Psoas muscle (tissue), 8 donors: ENCODE data around the gene GSC. TPM values are rescaled to one million over a fixed set of nuclear protein-coding genes. Genes with fewer than 3 reads are reported as not detected.

Source experiments
- ATAC-seq, 4 donors: fragments of 200-7000 bp; cut with Tn5 transposase; one replicate each; pipeline ENCODE4 v1.9.1; 2020; ENCODE audit warnings: moderate library complexity in 3 of 4, mild to moderate bottlenecking in 2 of 4
- DNase-seq, 2 donors: peaks; one replicate each; pipeline ENCODE4 v3.0.0-alpha.2; 2020
- H3K27ac ChIP-seq: fragments of 200-600 bp; one replicate; pipeline ENCODE4 v1.8.0; 2022
- H3K27me3 ChIP-seq, 3 donors: fragments of 200-600 bp in 1 of 3; one replicate each; pipeline versions ENCODE4 v1.6.1 to v1.8.0; 2013 to 2022; ENCODE audit warnings: low read length in 2 of 3, mild to moderate bottlenecking in 2 of 3, moderate library complexity in 1 of 3; ENCODE audit not compliant: insufficient read depth in 3 of 3
- H3K36me3 ChIP-seq, 2 donors: fragments of 200-600 bp in 1 of 2; one replicate each; pipeline versions ENCODE4 v1.6.1 to v1.8.0; 2013 to 2022; ENCODE audit warnings: low read depth in 1 of 2, mild to moderate bottlenecking in 1 of 2, moderate library complexity in 1 of 2; ENCODE audit not compliant: insufficient read depth in 1 of 2
- H3K4me1 ChIP-seq: fragments of 200-600 bp; one replicate; pipeline ENCODE4 v1.8.0; 2022
- H3K4me3 ChIP-seq: fragments of 200-600 bp; one replicate; pipeline ENCODE4 v1.8.0; 2022; ENCODE audit warnings: mild to moderate bottlenecking
- H3K9me3 ChIP-seq: fragments of 200-600 bp; one replicate; pipeline ENCODE4 v1.8.0; 2022
- CTCF ChIP-seq: fragments of 200-600 bp; IDR thresholded peaks from one replicate; pipeline ENCODE4 v1.8.0; 2022; ENCODE audit warnings: antibody characterized with exemption
- WGBS, 3 donors: extraction: QIAGEN DNeasy Blood & Tissue Kit; methylation state at CpG; one replicate each; pipeline versions ENCODE4 v1.1.6 to v1.1.7; 2013; 5-methylcytosine and 5-hydroxymethylcytosine counted together
- intact Hi-C, 2 donors: fragments of 100-400 bp; cut with DNase I; formaldehyde crosslinking; loops; one replicate each; pipeline versions ENCODE4 v1.11.0 to v1.14.2; 2022
- long read RNA-seq, 2 donors: library from polyadenylated mRNA; unstranded; transcript quantifications; one replicate each; pipeline ENCODE4 v2.0.0, GENCODE V29; 2021
- polyA plus RNA-seq, 3 donors: library from polyadenylated mRNA; stranded (reverse); fragments of 200-250 nt; gene quantifications; one replicate each; pipeline ENCODE4 v1.2.3, GENCODE V29; 2013
- total RNA-seq, 4 donors: library from RNA; stranded (reverse); fragmentation: NEBNext Ultra II Directional in 2 of 4; extraction: Animal tissue kit (Norgen Biotek cat#: 25700) in 2 of 4; gene quantifications; one replicate each; pipeline versions ENCODE4 v1.2.1 to v1.2.4, GENCODE V29; 2021 to 2023
- donor health status: healthy with polysubstance abuse.
- donor health status: DM: no; HTN: no; CAD: no; lungs with moderate emphysema.
- donor health status: Bipolar disorder and iron deficiency.
- donor health status: healthy.
- donor health status: DM: yes; HTN: yes; CAD: no.
- donor health status: DM: no; HTN: no; CAD: no.
- donor health status: DM: no; HTN: no; CAD: no.
- donor health status: DM: yes; HTN: yes; CAD: no.

Gene GSC
- total RNA-seq (under 1 TPM; 0.36 to 0.94 (median 0.62) TPM), polyA plus RNA-seq (under 1 TPM; 0.34 to 0.51 (median 0.40) TPM)
- long read RNA-seq, donor 1, result 0 reads
- long read RNA-seq, donor 2, partial matches to known transcripts, result 1 of 3 reads
- long read RNA-seq, donor 2, other reads (novel, unspliced or antisense), result 0 of 3 reads

- peak within 1 kb of the TSS; percentile 41 for H3K27ac ChIP-seq
- peaks cover 6% of the 10 kb centered on the region for H3K4me1 ChIP-seq
- H3K9me3 ChIP-seq, result no peaks in the 10 kb centered on the region
- ATAC-seq (peak in 3 of 4 donors; percentile 68 to 81 (median 70)), DNase-seq (peak; percentile 66 to 82)
- no peaks in the 10 kb centered on the region for H3K36me3 ChIP-seq
- no peak for TF ChIP-seq CTCF
- WGBS, 3 donors, result 1% methylated on average over 71 to 96 of the region's 96 CpGs
- H3K4me3 ChIP-seq, result peak within 1 kb of the TSS; percentile 66
- intact Hi-C loops, result no loop called here
- peaks cover 0 to 95% (median 44%) of the 10 kb centered on the region in 3 donors for H3K27me3 ChIP-seq
Measured at GRCh38 chr14:94769391-94770250, at the start of gene GSC. GSC (minus strand) TSS chr14:94770113; CDS start chr14:94770015, 98 bp downstream.

GRCh38 chr14:94819531-94819930 is 49.6 kb upstream of the GSC start:
- no peak for DNase-seq
- peaks cover 0 to 1% (median 0%) of the 10 kb centered on the region in 3 donors for H3K27me3 ChIP-seq
- peaks cover 2% of the 10 kb centered on the region for H3K9me3 ChIP-seq
- TF ChIP-seq CTCF, result no peak
- intact Hi-C loops, result no loop called here
- no peak overlapping the region for H3K4me3 ChIP-seq
- H3K4me1 ChIP-seq, result no peaks in the 10 kb centered on the region
- H3K27ac ChIP-seq, result no peak overlapping the region
- 31 to 47% (median 37%) methylated on average over 3 of the region's 3 CpGs for WGBS, 3 donors
- ATAC-seq, result no peak
- H3K36me3 ChIP-seq, result no peaks in the 10 kb centered on the region

- TF ChIP-seq CTCF, result no peak
- H3K27ac ChIP-seq, result no peak overlapping the region
- no peaks in the 10 kb centered on the region for H3K4me1 ChIP-seq
- 30 to 44% (median 33%) methylated on average over 6 of the region's 6 CpGs for WGBS, 3 donors
- H3K9me3 ChIP-seq, result peaks cover 2% of the 10 kb centered on the region
- peaks cover 0 to 1% (median 0%) of the 10 kb centered on the region in 3 donors for H3K27me3 ChIP-seq
- no peak overlapping the region for H3K4me3 ChIP-seq
- DNase-seq (no peak), ATAC-seq (no peak)
- intact Hi-C loops, result no loop called here
- H3K36me3 ChIP-seq, result no peaks in the 10 kb centered on the region
Measured at GRCh38 chr14:94816113-94816512, 46.2 kb upstream of the GSC start.

- Histone ChIP-seq H3K9me3 (no peaks in the 10 kb centered on the region), H3K27ac (no peak overlapping the region), H3K4me3 (no peak overlapping the region), H3K27me3 (no peaks in the 10 kb centered on the region), H3K4me1 (no peaks in the 10 kb centered on the region), H3K36me3 (no peaks in the 10 kb centered on the region)
- ATAC-seq (no peak), DNase-seq (no peak)
- intact Hi-C loops, result no loop called here
- WGBS, 3 donors, result 23 to 26% (median 25%) methylated on average over 5 of the region's 5 CpGs
- no peak for TF ChIP-seq CTCF
Measured at GRCh38 chr14:94805680-94806288, 35.9 kb upstream of the GSC start.
